Measurements from ENCODE around the gene CLRN3. TPM values are rescaled to one million over a fixed set of nuclear protein-coding genes. Genes with fewer than 3 reads are reported as not detected.

The CLRN3 gene
- not detected for polyA plus RNA-seq (2012; ENCODE audit: missing spikeins)

DNA sequence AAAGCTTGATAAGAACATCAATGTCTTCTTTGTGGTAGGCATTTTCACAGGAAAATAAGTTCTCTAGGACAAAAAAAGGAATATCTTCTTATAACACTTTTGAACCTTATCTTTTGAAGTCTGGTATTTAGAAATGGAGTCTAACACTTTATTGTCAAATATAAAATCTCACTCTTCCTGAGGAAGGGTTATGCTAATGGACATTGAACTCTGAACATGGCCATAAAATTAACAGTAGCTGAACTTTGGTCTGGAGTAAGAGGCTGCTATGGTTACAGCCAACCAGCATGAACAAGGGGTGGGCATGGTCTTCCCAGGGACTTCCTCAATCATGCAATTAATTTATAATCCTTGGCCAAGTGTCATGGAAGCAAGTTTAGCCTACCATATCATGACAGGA lies at the start of gene CLRN3:
TSS of gene CLRN3 (minus strand) at position 199 of the 400 bp plus-strand sequence. CDS start at position 42, 157 bp downstream.
- DNase-seq (ENCODE audit: insufficient read length) (no peak), FAIRE-seq (no peak)
- no peak for TF ChIP-seq POLR2AphosphoS5 (IDR thresholded peaks at IDR 0.05; ENCODE audit: low read depth, low read length)
- TF ChIP-seq TAF1 (IDR thresholded peaks at IDR 0.05; ENCODE audit: borderline replicate concordance, low read depth, low read length): no peak
- no peak for TF ChIP-seq POLR2A (IDR thresholded peaks at IDR 0.05; ENCODE audit: low read depth, low read length)

- TF ChIP-seq POLR2AphosphoS5 (IDR thresholded peaks at IDR 0.05; ENCODE audit: low read depth, low read length): no peak
- no peak for TF ChIP-seq TAF1 (IDR thresholded peaks at IDR 0.05; ENCODE audit: borderline replicate concordance, low read depth, low read length)
- no peak for TF ChIP-seq POLR2A (IDR thresholded peaks at IDR 0.05; ENCODE audit: low read depth, low read length)
- no peak for DNase-seq (ENCODE audit: insufficient read length)
- no peak for FAIRE-seq
Measured at GRCh38 chr10:127940866-127941640, 48.3 kb upstream of the CLRN3 start.

GRCh38 chr10:127939786-127940330 lies 47.1 kb upstream of the CLRN3 start:
- FAIRE-seq (no peak), DNase-seq (ENCODE audit: insufficient read length) (no peak)
- TF ChIP-seq POLR2A (IDR thresholded peaks at IDR 0.05; ENCODE audit: low read depth, low read length): no peak
- no peak for TF ChIP-seq TAF1 (IDR thresholded peaks at IDR 0.05; ENCODE audit: borderline replicate concordance, low read depth, low read length)
- no peak for TF ChIP-seq POLR2AphosphoS5 (IDR thresholded peaks at IDR 0.05; ENCODE audit: low read depth, low read length)

DNA sequence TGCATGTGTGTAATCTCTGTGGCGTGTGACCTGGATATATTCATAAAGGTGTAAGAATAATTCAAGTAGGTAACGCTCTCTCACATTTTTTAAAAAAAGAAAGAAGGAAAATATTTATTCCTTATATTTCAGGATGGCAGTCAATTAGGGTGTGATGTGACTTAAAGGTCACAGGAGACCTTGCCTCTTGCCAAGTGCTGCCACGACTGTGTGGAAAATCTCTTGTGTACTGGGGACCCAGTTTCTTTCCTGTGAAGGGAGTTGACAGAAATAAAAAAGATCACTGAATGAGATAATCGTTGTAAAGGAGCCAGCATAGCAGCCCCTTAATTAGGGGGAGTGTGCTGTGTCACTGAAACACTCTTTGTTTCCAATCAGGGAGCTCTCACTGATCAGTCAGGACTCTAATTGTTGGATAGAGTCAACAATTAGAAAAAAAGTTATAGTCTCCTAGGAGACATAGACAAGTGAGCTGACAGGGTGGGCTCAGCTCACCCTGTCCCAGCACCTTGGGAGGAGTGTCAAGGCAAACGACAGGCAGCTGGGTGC lies 45.2 kb upstream of the CLRN3 start:
- TF ChIP-seq TAF1 (IDR thresholded peaks at IDR 0.05; ENCODE audit: borderline replicate concordance, low read depth, low read length) (no peak), POLR2AphosphoS5 (IDR thresholded peaks at IDR 0.05; ENCODE audit: low read depth, low read length) (no peak), POLR2A (IDR thresholded peaks at IDR 0.05; ENCODE audit: low read depth, low read length) (no peak)
- FAIRE-seq (no peak), DNase-seq (ENCODE audit: insufficient read length) (no peak)

DNA sequence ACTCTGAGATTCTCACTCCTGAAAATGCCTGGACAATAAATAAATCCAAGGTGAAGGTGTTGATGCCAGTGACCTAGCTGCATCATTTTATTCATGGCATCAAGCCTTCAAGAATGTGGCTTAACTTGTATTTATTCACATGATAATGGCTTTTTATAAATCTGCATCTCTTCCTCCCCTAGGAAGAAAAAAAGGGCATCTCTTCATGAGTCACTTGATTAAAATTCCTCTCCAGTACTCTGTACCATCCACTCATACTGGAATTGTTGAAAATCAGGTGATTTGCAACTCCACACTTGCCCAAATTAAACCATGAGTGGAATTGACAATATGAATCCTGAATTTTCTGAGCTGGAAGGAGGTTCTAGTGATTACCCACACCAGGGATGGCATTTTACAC lies 44.3 kb upstream of the CLRN3 start:
- no peak for FAIRE-seq
- no peak for TF ChIP-seq POLR2AphosphoS5 (IDR thresholded peaks at IDR 0.05; ENCODE audit: low read depth, low read length)
- no peak for TF ChIP-seq POLR2A (IDR thresholded peaks at IDR 0.05; ENCODE audit: low read depth, low read length)
- TF ChIP-seq TAF1 (IDR thresholded peaks at IDR 0.05; ENCODE audit: borderline replicate concordance, low read depth, low read length): no peak
- DNase-seq (ENCODE audit: insufficient read length): no peak

DNA sequence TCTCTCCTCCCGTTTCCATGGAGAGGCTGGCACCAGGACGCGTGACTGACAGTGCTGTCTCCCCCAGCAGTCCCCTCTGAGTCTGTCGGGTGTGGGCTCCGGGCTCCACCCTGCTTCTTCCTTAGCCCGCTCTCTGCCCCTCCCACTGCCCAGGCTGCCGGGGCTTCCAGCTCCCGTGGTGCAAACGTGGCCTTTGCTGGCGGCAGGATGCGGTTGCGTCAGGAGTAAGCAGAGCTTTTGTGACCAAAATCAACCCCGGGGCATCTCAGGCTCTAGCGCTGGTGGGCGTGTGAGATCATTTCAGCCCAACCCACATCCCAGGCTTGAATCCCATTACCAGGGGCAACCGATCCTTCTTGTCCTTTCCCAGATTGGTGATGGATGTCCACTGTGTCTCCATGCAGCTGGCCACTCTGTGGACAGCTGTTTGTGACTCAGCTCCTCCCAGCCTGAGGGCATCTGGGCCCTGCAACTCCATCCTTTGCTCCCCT lies 42.4 kb upstream of the CLRN3 start:
- no peak for DNase-seq (ENCODE audit: insufficient read length)
- no peak for TF ChIP-seq TAF1 (IDR thresholded peaks at IDR 0.05; ENCODE audit: borderline replicate concordance, low read depth, low read length)
- no peak for TF ChIP-seq POLR2A (IDR thresholded peaks at IDR 0.05; ENCODE audit: low read depth, low read length)
- TF ChIP-seq POLR2AphosphoS5 (IDR thresholded peaks at IDR 0.05; ENCODE audit: low read depth, low read length): no peak
- FAIRE-seq: no peak

GRCh38 chr10:127934383-127934782 lies 41.6 kb upstream of the CLRN3 start:
- no peak for TF ChIP-seq TAF1 (IDR thresholded peaks at IDR 0.05; ENCODE audit: borderline replicate concordance, low read depth, low read length)
- TF ChIP-seq POLR2AphosphoS5 (IDR thresholded peaks at IDR 0.05; ENCODE audit: low read depth, low read length): no peak
- no peak for TF ChIP-seq POLR2A (IDR thresholded peaks at IDR 0.05; ENCODE audit: low read depth, low read length)
- no peak for DNase-seq (ENCODE audit: insufficient read length)
- FAIRE-seq: no peak

GRCh38 chr10:127933271-127933670 lies 40.5 kb upstream of the CLRN3 start:
- no peak for FAIRE-seq
- no peak for DNase-seq (ENCODE audit: insufficient read length)
- no peak for TF ChIP-seq POLR2AphosphoS5 (IDR thresholded peaks at IDR 0.05; ENCODE audit: low read depth, low read length)
- TF ChIP-seq POLR2A (IDR thresholded peaks at IDR 0.05; ENCODE audit: low read depth, low read length): no peak
- no peak for TF ChIP-seq TAF1 (IDR thresholded peaks at IDR 0.05; ENCODE audit: borderline replicate concordance, low read depth, low read length)

DNA sequence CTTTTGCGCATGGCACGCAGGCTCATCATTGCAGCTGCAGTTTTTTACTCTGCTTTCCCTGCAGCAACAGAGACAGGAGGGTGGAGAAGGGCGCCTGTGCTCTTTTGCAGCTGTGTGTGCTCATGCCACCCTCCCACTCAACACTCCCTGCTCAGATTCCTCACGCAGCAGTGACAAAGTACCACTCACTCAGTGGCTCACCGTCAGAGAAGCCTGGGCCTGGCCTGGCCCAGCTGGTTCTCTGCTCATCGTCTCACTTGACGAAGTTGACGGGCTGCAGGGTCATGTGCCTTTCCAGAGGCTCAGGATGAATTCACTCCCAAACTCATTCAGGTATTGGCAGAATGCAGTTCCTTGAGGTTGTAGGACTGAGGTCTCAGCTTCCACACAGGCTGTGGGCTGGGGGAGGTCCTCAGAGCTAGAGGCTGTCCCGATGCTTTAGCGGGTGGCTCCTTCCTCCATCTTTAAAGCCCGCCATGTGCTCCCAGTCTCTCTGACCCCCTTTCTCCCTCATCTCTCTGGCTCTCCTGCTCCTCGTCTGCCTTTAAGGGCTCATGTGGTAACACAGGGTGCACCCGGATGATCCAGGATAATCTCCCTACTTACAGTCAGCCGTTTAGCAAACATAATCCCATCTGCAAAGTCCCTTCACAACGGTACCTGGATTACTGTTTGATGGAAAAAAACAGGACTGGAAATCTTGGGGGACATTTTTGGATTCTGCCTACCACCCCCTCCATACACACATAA lies 40.0 kb upstream of the CLRN3 start:
- DNase-seq (ENCODE audit: insufficient read length) (no peak), FAIRE-seq (no peak)
- TF ChIP-seq POLR2A (IDR thresholded peaks at IDR 0.05; ENCODE audit: low read depth, low read length) (no peak), TAF1 (IDR thresholded peaks at IDR 0.05; ENCODE audit: borderline replicate concordance, low read depth, low read length) (no peak), POLR2AphosphoS5 (IDR thresholded peaks at IDR 0.05; ENCODE audit: low read depth, low read length) (no peak)

- TF ChIP-seq POLR2AphosphoS5 (IDR thresholded peaks at IDR 0.05; ENCODE audit: low read depth, low read length): no peak
- no peak for TF ChIP-seq TAF1 (IDR thresholded peaks at IDR 0.05; ENCODE audit: borderline replicate concordance, low read depth, low read length)
- TF ChIP-seq POLR2A (IDR thresholded peaks at IDR 0.05; ENCODE audit: low read depth, low read length): no peak
- FAIRE-seq (no peak), DNase-seq (ENCODE audit: insufficient read length) (no peak)
Measured at GRCh38 chr10:127928021-127928806, 35.5 kb upstream of the CLRN3 start.
